Measurements from ENCODE around the gene FDPS.

FDPS gene

DNA sequence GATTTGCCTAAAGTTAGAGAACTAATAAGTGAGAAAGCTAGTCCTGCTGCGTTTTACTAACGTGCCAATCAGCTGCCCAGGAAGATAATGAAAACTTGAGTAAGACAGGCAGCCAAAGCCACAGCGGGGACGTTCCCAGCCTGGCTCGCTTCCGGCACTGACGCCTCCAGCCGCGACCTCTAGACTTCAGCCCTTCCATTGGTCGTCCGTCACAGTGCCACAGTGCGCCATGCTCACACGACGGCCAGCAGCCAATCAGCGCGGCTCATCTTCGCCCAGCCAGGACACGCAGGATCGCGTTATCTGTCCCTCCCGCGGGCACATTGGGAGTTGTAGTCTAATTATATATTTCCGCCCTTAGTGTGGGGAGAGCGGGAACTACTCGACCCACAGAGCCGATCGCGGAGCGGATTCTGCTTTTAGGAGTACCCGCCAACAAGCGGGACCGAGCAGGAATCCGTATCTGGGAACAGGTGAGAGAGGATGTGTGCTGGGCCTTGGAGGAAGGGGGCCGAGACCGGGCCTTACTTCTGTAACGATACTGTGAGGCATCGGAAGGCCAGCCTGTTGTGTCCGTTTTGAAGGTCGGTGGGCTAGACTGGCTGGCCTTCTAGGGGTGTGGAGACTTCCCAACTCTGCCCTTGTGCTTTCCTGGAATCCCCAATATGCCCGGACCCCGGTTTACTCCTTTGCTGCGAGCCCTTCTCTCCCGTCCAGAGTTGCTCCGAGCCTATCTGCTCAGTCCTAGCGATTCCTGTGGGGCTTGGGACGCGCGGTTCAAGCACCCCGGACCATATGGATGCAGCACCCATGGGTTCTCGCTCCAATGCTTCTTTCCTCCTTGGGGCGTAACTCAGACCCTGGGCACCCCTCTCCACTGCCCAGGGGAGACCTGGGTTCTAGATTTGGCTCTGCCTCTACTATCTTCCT lies at the start of gene FDPS:
Gene FDPS (plus strand): TSS at position 374 of the 930 bp plus-strand sequence. CDS start 924 bp downstream, outside the sequence.
- peak; percentile 71 to 100 (median 98) for DNase-seq

- DNase-seq: no peak
These were observed 48.4 kb upstream of the FDPS start for GRCh38 chr1:155260276-155260675.

- no peak for DNase-seq
These were observed 47.2 kb upstream of the FDPS start for GRCh38 chr1:155261493-155261851.

- DNase-seq: peak; percentile 51 to 98 (median 95)
These were observed 46.6 kb upstream of the FDPS start, which contains the start of gene SCAMP3 for GRCh38 chr1:155261852-155262673. SCAMP3 (minus strand) TSS chr1:155262360; CDS start chr1:155262151, 209 bp downstream.

- DNase-seq: no peak
These were observed 45.6 kb upstream of the FDPS start for GRCh38 chr1:155263067-155263466.

GRCh38 chr1:155266553-155266952 lies 42.1 kb upstream of the FDPS start:
- no peak for DNase-seq

- DNase-seq: no peak
These were observed 41.3 kb upstream of the FDPS start for GRCh38 chr1:155267373-155267772.

- no peak for DNase-seq
These were observed 40.0 kb upstream of the FDPS start for GRCh38 chr1:155268630-155269029.

DNA sequence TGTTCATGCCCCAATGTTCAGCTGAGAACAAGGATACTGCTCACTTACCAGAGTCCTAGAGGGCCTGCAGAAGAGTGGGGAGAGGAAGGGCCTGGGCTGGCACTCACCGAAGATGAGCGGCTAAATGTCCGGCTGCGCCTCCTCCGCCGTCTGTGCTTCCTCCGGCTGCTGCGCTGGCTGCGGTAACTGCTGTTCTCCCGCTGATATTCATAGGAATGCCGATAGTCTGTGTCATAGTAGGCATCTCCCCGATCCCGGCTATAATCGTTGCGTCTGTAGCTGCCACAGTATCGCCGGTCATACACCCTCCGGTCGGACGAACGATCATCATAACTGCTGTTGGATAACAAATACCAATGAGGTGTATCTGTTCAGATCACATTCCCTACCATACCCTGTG lies 39.3 kb upstream of the FDPS start:
- no peak for DNase-seq

DNA sequence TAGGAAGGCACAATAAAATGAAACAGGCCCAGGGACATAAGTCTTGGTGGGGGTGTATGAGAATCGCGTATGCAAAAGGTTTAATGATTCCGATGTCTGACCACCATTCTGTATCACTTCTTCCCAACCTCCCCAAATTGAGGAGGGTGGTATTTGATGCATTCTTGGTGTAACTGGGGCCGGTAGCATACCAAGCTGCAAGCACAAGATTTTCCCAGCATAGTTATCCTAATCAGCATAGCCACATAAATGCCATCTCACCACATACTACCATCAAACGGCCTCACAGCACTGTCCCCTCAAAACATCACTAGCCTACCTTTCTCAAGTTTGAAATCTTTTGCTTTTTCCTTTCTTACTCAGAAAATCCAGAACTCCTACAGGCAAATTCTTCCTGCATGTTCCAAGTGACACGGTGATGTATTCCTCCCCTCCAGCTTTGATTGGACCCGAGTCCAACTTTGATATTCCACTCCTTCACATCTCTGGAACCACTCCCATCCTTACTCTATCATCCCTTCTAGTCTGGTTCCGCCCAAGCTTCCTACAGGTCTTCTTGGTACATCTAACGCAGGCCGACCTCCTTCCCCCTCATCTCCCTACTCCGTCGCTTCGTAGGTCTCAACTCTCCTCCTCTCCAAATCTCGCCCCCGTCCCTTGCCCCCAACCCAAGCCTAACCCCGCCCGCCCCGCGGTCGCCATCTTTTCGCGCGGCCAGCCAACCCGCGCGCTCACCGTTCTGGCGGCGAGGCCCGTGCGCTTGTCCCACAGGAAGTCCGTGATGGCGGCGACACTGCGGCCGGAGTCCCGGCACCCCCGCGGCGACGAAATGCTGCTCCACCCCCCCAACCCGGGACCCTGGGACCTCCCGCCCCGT lies 36.0 kb upstream of the FDPS start:
- DNase-seq: peak in 7 of 51 donors; percentile 49 to 80 (median 65)

- DNase-seq: peak; percentile 39 to 94 (median 88)
These were observed 35.1 kb upstream of the FDPS start, which contains the start of gene CLK2 for GRCh38 chr1:155273343-155274245. CLK2 (minus strand) TSS chr1:155273504; CDS start chr1:155270977, 2,527 bp downstream.

- DNase-seq: peak; percentile 59 to 99 (median 94)
These were observed 31.4 kb upstream of the FDPS start, which contains the start of gene HCN3 for GRCh38 chr1:155277070-155277901. HCN3 (plus strand) TSS chr1:155277463; CDS start chr1:155277591, 128 bp downstream.

GRCh38 chr1:155277902-155278688 lies 30.6 kb upstream of the FDPS start:
- DNase-seq: peak in 23 of 51 donors; percentile 12 to 82 (median 24)

DNA sequence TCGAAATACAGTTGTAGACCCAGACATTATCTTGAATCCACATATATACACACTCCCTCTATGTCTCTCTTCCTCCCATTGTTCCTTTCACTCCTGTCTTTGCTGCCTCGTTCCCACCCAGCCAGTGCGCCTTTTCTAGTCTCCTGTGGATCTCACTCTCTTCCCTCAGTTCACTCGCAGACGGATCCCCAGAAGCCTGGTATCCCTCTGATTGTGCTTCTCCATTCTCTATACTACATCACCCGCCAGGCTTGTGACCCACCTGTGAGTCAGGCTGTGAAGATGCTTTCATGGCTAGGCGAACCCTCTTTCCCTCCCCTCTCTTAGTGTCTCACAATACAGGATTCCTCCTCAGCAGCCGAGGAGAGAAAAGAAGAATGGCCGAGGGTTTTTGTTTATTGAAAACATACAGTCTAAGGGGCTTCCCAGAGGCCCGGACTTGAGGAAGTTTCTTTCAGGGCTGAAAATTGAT lies 29.9 kb upstream of the FDPS start:
- peak in 2 of 51 donors; percentile 37 to 82 for DNase-seq

- DNase-seq: peak in 2 of 51 donors; percentile 4 to 24
These were observed 29.4 kb upstream of the FDPS start for GRCh38 chr1:155279268-155279667.

GRCh38 chr1:155282488-155283091 lies 26.1 kb upstream of the FDPS start:
- DNase-seq: no peak

- no peak for DNase-seq
These were observed 24.2 kb upstream of the FDPS start for GRCh38 chr1:155284476-155284875.

Data from hypothalamus (tissue), 51 donors.